ENCODE results near the gene GNG2. TPM values are rescaled to one million over a fixed set of nuclear protein-coding genes. Genes with fewer than 3 reads are reported as not detected.

Gene GNG2
- total RNA-seq, 4 donors from 2014 or later = 0.77 to 62.1 (median 10.3) TPM

DNA sequence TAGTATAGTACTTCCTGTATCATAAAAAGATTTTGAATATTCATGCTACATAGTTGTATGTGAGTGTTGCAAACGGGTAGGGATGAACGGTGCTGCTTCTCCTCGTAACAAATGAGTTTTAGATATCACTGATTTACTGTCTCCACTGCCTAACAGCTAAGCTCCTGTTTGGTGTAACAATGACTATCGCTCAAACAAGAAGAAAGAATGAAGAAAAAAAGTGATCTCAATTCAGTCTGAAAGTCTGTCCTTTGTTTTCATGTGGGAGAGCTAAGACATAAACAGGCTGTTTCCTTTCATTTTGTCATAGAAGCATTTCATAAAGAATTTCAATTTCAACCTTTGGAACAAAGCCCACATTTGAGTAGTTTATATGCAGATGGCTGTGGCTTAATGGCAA is 102.9 kb downstream of the GNG2 start:
- Histone ChIP-seq H3K4me3 (no peak overlapping the region), H3K27me3 (no peaks in the 10 kb centered on the region), H3K36me3 (no peaks in the 10 kb centered on the region), H3K9me3 (no peaks in the 10 kb centered on the region), H3K4me1 (peaks cover 0 to 9% of the 10 kb centered on the region in 2 donors), H3K27ac (no peak overlapping the region)
- intact Hi-C loops (cut with DNase I; ENCODE audit: low total_unique reads) = no loop called here
- DNase-seq = no peak
- TF ChIP-seq, protein P1, sequence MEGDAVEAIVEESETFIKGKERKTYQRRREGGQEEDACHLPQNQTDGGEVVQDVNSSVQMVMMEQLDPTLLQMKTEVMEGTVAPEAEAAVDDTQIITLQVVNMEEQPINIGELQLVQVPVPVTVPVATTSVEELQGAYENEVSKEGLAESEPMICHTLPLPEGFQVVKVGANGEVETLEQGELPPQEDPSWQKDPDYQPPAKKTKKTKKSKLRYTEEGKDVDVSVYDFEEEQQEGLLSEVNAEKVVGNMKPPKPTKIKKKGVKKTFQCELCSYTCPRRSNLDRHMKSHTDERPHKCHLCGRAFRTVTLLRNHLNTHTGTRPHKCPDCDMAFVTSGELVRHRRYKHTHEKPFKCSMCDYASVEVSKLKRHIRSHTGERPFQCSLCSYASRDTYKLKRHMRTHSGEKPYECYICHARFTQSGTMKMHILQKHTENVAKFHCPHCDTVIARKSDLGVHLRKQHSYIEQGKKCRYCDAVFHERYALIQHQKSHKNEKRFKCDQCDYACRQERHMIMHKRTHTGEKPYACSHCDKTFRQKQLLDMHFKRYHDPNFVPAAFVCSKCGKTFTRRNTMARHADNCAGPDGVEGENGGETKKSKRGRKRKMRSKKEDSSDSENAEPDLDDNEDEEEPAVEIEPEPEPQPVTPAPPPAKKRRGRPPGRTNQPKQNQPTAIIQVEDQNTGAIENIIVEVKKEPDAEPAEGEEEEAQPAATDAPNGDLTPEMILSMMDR (IDR thresholded peaks at IDR 0.05) = no peak
- TF ChIP-seq POLR2A (IDR thresholded peaks at IDR 0.05) = no peak

DNA sequence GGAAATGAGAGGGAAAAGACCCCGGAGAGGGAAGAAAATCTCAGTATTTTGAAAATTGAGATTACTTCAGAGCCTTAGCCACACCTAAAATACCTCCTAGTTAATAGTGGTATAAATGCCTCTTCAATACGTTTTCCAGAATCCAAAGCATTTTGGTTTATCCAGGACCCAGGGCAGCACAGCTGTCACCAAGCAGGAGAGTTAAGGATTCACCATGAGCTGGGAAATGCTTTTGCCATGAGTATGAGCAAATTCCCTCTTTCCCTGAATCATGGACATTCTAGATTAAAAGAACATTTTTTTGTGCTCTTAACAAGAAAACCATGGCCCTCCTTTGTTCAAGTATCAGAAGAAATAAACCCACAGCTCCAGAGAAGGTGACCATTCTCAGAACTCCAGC is 107.1 kb downstream of the GNG2 start:
- no peak for DNase-seq
- intact Hi-C loops (cut with DNase I; ENCODE audit: low total_unique reads) = no loop called here
- Histone ChIP-seq H3K9me3 (no peaks in the 10 kb centered on the region), H3K36me3 (no peaks in the 10 kb centered on the region), H3K27ac (no peak overlapping the region), H3K4me3 (no peak overlapping the region), H3K4me1 (peaks cover 0 to 9% of the 10 kb centered on the region in 2 donors), H3K27me3 (no peaks in the 10 kb centered on the region)
- TF ChIP-seq POLR2A (IDR thresholded peaks at IDR 0.05) = no peak
- TF ChIP-seq, protein P1 (IDR thresholded peaks at IDR 0.05) = no peak

DNA sequence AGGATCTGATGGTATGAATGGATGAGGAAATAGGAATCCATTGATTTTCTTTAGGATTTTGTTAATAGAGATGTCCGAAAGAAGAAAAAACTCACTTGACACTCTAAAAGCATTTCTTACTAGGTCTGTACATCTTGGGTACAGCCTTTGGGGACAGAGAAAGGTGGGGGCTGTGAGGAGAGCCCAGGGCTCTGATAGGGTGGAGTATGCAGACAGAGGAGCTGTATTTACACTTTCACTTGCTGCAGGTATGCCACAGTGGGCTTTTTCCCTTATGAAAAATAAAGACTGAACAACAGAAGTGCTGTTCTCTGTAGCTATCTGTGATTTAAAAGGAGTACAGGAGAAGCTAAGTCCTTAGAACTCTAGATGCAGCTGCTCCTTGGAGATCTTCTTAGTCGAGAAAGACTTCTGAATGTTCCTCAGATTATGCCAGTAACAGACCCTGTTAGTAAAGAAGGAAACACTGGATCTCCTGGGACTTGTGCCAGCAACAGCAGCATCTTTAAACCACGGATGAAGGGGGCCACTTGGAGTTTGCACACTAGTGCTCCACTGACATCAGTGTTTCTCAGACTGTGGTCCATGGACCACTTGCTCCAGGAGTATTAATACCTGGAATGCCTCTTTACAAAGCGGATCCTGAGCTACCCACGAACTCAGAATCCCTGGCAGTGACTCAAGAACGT is 109.6 kb downstream of the GNG2 start:
- no peak for TF ChIP-seq POLR2A (IDR thresholded peaks at IDR 0.05)
- TF ChIP-seq, protein P1 (IDR thresholded peaks at IDR 0.05) = no peak
- no peak overlapping the region for H3K27ac ChIP-seq

DNA sequence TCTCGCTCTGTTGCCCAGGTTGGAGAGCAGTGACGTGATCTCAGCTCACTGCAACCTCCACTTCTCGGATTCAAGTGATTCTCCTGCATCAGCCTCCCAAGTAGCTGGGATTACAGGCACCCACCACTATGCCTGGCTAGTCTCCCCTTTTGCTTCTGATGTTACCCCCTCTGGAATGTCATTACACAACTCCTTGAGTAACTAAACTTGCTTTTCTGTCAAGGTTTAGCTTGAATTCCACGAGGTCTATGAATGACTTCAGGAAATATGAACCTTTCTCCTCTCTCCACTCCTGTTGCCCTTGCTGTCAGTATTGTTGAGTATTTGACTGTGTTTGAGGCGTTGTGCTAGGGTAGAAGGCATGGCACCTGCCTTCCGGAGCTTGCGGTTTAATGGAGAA is 112.2 kb downstream of the GNG2 start:
- Histone ChIP-seq H3K36me3 (no peaks in the 10 kb centered on the region), H3K4me3 (no peak overlapping the region), H3K9me3 (no peaks in the 10 kb centered on the region), H3K4me1 (no peaks in the 10 kb centered on the region), H3K27me3 (no peaks in the 10 kb centered on the region), H3K27ac (no peak overlapping the region)
- DNase-seq = no peak
- intact Hi-C loops (cut with DNase I; ENCODE audit: low total_unique reads) = loop anchor here (10.0 kb wide), 1 partner anchor 698 kb away; no protein-coding TSS in a partner anchor
- no peak for TF ChIP-seq POLR2A (IDR thresholded peaks at IDR 0.05)
- TF ChIP-seq, protein P1 (IDR thresholded peaks at IDR 0.05) = no peak

More for the DNA sequence above, 109.6 kb downstream of the GNG2 start:
- no peaks in the 10 kb centered on the region for H3K4me1 ChIP-seq
- no peaks in the 10 kb centered on the region for H3K27me3 ChIP-seq
- no peaks in the 10 kb centered on the region for H3K36me3 ChIP-seq
- no peaks in the 10 kb centered on the region for H3K9me3 ChIP-seq
- intact Hi-C loops (cut with DNase I; ENCODE audit: low total_unique reads) = loop anchor here (10.0 kb wide), 1 partner anchor 695 kb away; no protein-coding TSS in a partner anchor
- H3K4me3 ChIP-seq = no peak overlapping the region
- no peak for DNase-seq

DNA sequence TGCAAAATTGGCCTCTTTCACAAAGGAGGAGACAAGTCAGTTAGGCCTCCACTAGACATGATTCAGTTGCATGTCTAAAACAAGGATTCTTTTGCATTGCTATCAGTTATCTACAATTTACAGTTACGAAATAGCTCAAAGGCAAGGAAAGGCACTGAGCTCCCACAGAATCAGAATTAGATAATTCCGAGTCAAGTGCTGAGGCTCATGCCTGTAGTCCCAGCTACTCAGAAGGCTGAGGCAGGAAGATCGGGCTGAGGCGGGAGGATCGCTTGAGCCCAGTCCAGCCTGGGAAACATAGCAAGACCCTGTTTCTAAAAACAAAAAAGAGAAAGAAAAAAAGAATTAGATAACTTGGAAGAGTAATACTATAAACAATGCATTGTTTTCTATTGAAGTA is 116.7 kb downstream of the GNG2 start:
- Histone ChIP-seq H3K27ac (no peak overlapping the region), H3K27me3 (no peaks in the 10 kb centered on the region), H3K36me3 (no peaks in the 10 kb centered on the region), H3K4me3 (no peak overlapping the region), H3K4me1 (no peaks in the 10 kb centered on the region), H3K9me3 (no peaks in the 10 kb centered on the region)
- intact Hi-C loops (cut with DNase I; ENCODE audit: low total_unique reads) = loop anchor here (10.0 kb wide), 1 partner anchor 702 kb away; no protein-coding TSS in a partner anchor
- TF ChIP-seq, protein P1 (IDR thresholded peaks at IDR 0.05) = no peak
- TF ChIP-seq POLR2A (IDR thresholded peaks at IDR 0.05) = no peak
- DNase-seq = no peak

Data from uterus (tissue), 4 donors.